ENCODE data around the gene LRCOL1.

GRCh38 chr12:132629330-132629729 is 18.9 kb upstream of the LRCOL1 start:
- TF ChIP-seq CTCF (IDR thresholded peaks at IDR 0.05; ENCODE audit: low read depth, low read length, poor library complexity, severe bottlenecking), result no peak
- TF ChIP-seq EZH2phosphoT487 (IDR thresholded peaks at IDR 0.05; ENCODE audit: borderline replicate concordance, low read length), result no peak

All from DOHH2 (cell line).